ENCODE results near the gene PARD3B. TPM values are rescaled to one million over a fixed set of nuclear protein-coding genes. Genes with fewer than 3 reads are reported as not detected.

The PARD3B gene
- total RNA-seq, 1 experiment from 2014 or later: 2.0 TPM

GRCh38 chr2:205659922-205660321 lies 1114.6 kb downstream of the PARD3B start:
- no peaks in the 10 kb centered on the region for H3K4me1 ChIP-seq (ENCODE audit: control insufficient read depth in 1 of 2, insufficient read depth in 2 of 2, low read length in 2 of 2)
- ChIA-PET RAD21 (ENCODE audit: low non-redundant PET in 1 of 2, low total read pairs in 2 of 2, uncharacterized antibody in 2 of 2, unreplicated experiment in 2 of 2) (no interaction called here), POLR2A (no interaction called here), CTCF (no interaction called here)
- TF ChIP-seq CTCF (IDR thresholded peaks at IDR 0.05 in 2 of 3, conservative IDR thresholded peaks at IDR 0.05 in 1 of 3; ENCODE audit: borderline replicate concordance in 1 of 3, insufficient read depth in 1 of 3, low read depth in 2 of 3, low read length in 2 of 3): no peak
- no peak for TF ChIP-seq CEBPB (IDR thresholded peaks at IDR 0.05; ENCODE audit: low read depth)
- TF ChIP-seq POLR2AphosphoS5 (IDR thresholded peaks at IDR 0.05; ENCODE audit: low read depth, low read length): no peak
- TF ChIP-seq RAD21 (IDR thresholded peaks at IDR 0.05; ENCODE audit: low read depth): no peak
- TF ChIP-seq MAX (IDR thresholded peaks at IDR 0.05): no peak
- TF ChIP-seq CBX3 (IDR thresholded peaks at IDR 0.05; ENCODE audit: low read depth): no peak
- no peak for TF ChIP-seq ZFX (IDR thresholded peaks at IDR 0.05)
- H3K9me2 ChIP-seq (ENCODE audit: insufficient read depth): no peaks in the 10 kb centered on the region
- peaks cover 14% of the 10 kb centered on the region for H3K27me3 ChIP-seq (ENCODE audit: insufficient read depth, low read length)
- H2AFZ ChIP-seq (ENCODE audit: low read depth, low read length, poor library complexity, severe bottlenecking): no peak overlapping the region
- H3K79me2 ChIP-seq (ENCODE audit: insufficient read depth, low read length): no peaks in the 10 kb centered on the region
- no TSS peak for BruUV-seq (replicated peaks)
- no peak for ATAC-seq
- H3K9ac ChIP-seq (ENCODE audit: low read length): no peak overlapping the region
- intact Hi-C loops (cut with micrococcal nuclease): no loop called here
- no peaks in the 10 kb centered on the region for H3K36me3 ChIP-seq (ENCODE audit: control insufficient read depth in 1 of 2, insufficient read depth in 2 of 2, low read length in 2 of 2)
- no peak overlapping the region for H3K4me2 ChIP-seq (ENCODE audit: low read length)
- no peak overlapping the region for H3K27ac ChIP-seq (ENCODE audit: low read depth, low read length)
- no peak overlapping the region for H3K4me3 ChIP-seq (replicated peaks in 1 of 2; ENCODE audit: low read depth in 1 of 2, low read length in 2 of 2)
- DNase-seq (ENCODE audit: low read depth, low spot score): no peak
- H3K9me3 ChIP-seq (ENCODE audit: control insufficient read depth in 1 of 2, insufficient read depth in 1 of 2, low read depth in 1 of 2, low read length in 2 of 2): no peaks in the 10 kb centered on the region
- no peaks in the 10 kb centered on the region for H4K20me1 ChIP-seq (ENCODE audit: insufficient read depth)

- intact Hi-C loops (cut with micrococcal nuclease): no loop called here
- ATAC-seq (no peak), DNase-seq (ENCODE audit: low read depth, low spot score) (no peak)
- ChIA-PET CTCF (no interaction called here), RAD21 (ENCODE audit: low non-redundant PET in 1 of 2, low total read pairs in 2 of 2, uncharacterized antibody in 2 of 2, unreplicated experiment in 2 of 2) (no interaction called here), POLR2A (no interaction called here)
- H3K4me1 ChIP-seq (ENCODE audit: control insufficient read depth in 1 of 2, insufficient read depth in 2 of 2, low read length in 2 of 2): no peaks in the 10 kb centered on the region
- no peak overlapping the region for H3K9ac ChIP-seq (ENCODE audit: low read length)
- no peak overlapping the region for H3K4me2 ChIP-seq (ENCODE audit: low read length)
- no peaks in the 10 kb centered on the region for H3K36me3 ChIP-seq (ENCODE audit: control insufficient read depth in 1 of 2, insufficient read depth in 2 of 2, low read length in 2 of 2)
- no peaks in the 10 kb centered on the region for H3K9me3 ChIP-seq (ENCODE audit: control insufficient read depth in 1 of 2, insufficient read depth in 1 of 2, low read depth in 1 of 2, low read length in 2 of 2)
- BruUV-seq (replicated peaks): no TSS peak
- no peaks in the 10 kb centered on the region for H3K79me2 ChIP-seq (ENCODE audit: insufficient read depth, low read length)
- H3K9me2 ChIP-seq (ENCODE audit: insufficient read depth): no peaks in the 10 kb centered on the region
- peaks cover 12% of the 10 kb centered on the region for H3K27me3 ChIP-seq (ENCODE audit: insufficient read depth, low read length)
- no peak overlapping the region for H2AFZ ChIP-seq (ENCODE audit: low read depth, low read length, poor library complexity, severe bottlenecking)
- no peak overlapping the region for H3K27ac ChIP-seq (ENCODE audit: low read depth, low read length)
- no peaks in the 10 kb centered on the region for H4K20me1 ChIP-seq (ENCODE audit: insufficient read depth)
- H3K4me3 ChIP-seq (replicated peaks in 1 of 2; ENCODE audit: low read depth in 1 of 2, low read length in 2 of 2): no peak overlapping the region
- TF ChIP-seq SRF (IDR thresholded peaks at IDR 0.05; ENCODE audit: low read depth) (no peak), RAD21 (IDR thresholded peaks at IDR 0.05; ENCODE audit: low read depth) (no peak), ZNF274 (IDR thresholded peaks at IDR 0.05; ENCODE audit: low read depth, low read length) (no peak), FOSL1 (IDR thresholded peaks at IDR 0.05; ENCODE audit: low read depth) (no peak), JUND (IDR thresholded peaks at IDR 0.05) (no peak), EZH2 (IDR thresholded peaks at IDR 0.05) (no peak), ELF1 (IDR thresholded peaks at IDR 0.05; ENCODE audit: borderline replicate concordance, low read depth) (no peak), TCF7L2 (IDR thresholded peaks at IDR 0.05; ENCODE audit: borderline replicate concordance, extremely low read depth, insufficient read depth, insufficient read length) (no peak), ZFX (IDR thresholded peaks at IDR 0.05) (no peak), EZH2phosphoT487 (IDR thresholded peaks at IDR 0.05; ENCODE audit: borderline replicate concordance) (no peak), MAX (IDR thresholded peaks at IDR 0.05) (no peak), CBX3 (IDR thresholded peaks at IDR 0.05; ENCODE audit: low read depth) (no peak), SP1 (IDR thresholded peaks at IDR 0.05; ENCODE audit: low read depth) (no peak), YY1 (IDR thresholded peaks at IDR 0.05; ENCODE audit: extremely low read depth, insufficient replicate concordance, low read depth, low read length) (no peak), POLR2AphosphoS5 (IDR thresholded peaks at IDR 0.05; ENCODE audit: low read depth, low read length) (no peak)
These were observed 1115.3 kb downstream of the PARD3B start for GRCh38 chr2:205660521-205661124.
